ENCODE measurements around the gene RAD51B.

Gene RAD51B

DNA sequence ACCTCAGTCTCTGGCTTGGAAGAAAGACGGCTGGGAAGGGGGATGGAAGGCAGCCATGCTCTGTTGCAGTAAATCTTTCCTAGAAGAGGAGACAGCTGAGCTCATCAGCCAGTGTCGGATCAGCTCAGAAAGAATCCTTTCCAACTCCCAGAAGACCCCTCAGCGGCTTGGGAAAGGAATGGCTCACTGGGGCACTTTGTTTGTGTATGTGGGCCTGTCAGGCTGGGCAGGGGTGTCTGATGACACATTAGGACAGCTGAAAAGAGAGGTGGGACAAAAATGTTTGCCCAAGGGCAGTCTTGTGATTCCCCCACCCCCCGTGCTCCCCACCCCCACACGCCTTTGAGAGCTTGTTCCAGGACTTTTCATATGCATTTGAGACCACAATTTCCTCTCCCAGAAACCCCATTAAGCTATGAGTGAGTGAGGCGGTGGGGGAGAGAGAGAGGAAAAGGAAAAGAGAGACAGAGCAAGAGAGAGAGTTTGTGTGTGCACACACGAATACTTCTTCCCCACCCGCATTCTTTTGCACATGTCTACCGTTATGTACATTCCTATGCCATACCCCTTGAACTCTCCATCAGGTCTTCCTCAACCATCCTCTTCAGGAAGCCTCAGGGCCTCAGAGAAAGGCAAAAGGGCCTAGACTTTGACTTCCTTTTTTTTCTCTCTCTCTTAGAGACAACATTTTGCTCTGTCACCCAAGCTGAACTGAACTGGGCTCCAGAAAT, 774.4 kb downstream of the RAD51B start:
- DNase-seq (ENCODE audit: low read depth) = no peak
- H3K4me3 ChIP-seq (ENCODE audit: low read depth, low read length) = no peak overlapping the region
- TF ChIP-seq, protein P1, sequence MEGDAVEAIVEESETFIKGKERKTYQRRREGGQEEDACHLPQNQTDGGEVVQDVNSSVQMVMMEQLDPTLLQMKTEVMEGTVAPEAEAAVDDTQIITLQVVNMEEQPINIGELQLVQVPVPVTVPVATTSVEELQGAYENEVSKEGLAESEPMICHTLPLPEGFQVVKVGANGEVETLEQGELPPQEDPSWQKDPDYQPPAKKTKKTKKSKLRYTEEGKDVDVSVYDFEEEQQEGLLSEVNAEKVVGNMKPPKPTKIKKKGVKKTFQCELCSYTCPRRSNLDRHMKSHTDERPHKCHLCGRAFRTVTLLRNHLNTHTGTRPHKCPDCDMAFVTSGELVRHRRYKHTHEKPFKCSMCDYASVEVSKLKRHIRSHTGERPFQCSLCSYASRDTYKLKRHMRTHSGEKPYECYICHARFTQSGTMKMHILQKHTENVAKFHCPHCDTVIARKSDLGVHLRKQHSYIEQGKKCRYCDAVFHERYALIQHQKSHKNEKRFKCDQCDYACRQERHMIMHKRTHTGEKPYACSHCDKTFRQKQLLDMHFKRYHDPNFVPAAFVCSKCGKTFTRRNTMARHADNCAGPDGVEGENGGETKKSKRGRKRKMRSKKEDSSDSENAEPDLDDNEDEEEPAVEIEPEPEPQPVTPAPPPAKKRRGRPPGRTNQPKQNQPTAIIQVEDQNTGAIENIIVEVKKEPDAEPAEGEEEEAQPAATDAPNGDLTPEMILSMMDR (IDR thresholded peaks at IDR 0.05; ENCODE audit: low read depth, low read length, missing control alignments) = no peak

DNA sequence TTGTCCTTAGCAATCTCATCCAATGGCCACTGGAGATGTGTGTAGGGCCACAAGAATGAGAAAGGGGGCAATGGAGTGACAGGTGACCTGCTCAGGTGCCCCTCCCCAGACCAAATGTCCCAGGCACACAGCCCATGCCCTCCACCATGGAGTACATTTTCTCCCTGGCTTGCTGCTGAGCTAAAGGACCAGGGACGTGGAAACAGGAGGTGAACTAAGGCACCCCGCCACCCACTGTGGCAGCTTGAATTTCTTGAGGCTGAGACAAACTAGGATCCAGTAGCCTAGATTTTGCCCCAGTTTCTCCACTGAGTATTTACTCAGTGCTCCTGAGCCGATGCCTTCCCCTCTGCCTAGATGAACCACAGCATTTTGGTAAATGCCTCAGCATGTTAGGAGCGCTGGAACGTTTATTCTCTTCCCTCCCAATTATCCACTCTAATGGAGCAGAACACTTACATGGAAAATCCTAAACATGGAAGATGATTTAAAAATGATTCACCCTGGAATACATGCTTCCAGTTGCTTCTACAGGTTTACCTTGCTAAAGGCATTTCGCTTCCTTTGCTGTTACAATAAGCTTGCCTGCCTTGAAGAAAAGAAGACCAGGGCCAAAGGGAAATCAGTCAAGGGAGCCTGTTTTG, 775.3 kb downstream of the RAD51B start:
- TF ChIP-seq, protein P1 (IDR thresholded peaks at IDR 0.05; ENCODE audit: low read depth, low read length, missing control alignments) = no peak
- no peak overlapping the region for H3K4me3 ChIP-seq (ENCODE audit: low read depth, low read length)
- DNase-seq (ENCODE audit: low read depth) = no peak

GRCh38 chr14:68596211-68596610, 776.6 kb downstream of the RAD51B start:
- H3K4me3 ChIP-seq (ENCODE audit: low read depth, low read length) = no peak overlapping the region
- no peak for DNase-seq (ENCODE audit: low read depth)
- TF ChIP-seq, protein P1 (IDR thresholded peaks at IDR 0.05; ENCODE audit: low read depth, low read length, missing control alignments) = no peak

DNA sequence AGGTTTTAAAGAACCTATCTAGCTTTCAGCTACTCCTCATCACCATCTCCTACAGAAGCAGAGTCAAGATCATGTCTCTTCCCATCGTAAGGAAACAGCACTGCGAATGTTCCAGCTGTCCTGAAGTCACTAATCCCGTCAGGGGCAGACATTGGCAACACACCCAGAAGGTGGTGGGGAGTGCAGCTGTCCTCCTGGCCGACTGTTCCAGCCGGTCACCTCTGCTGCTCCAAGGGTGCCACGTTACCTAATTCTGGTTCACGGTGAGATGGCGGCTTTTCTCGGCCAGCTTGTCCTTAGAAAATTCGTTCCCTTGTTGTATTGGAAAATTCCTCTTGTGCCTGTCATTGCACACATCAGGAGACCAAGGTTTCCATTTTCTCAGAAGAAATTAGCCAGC, 777.1 kb downstream of the RAD51B start:
- DNase-seq (ENCODE audit: low read depth) = no peak
- TF ChIP-seq, protein P1 (IDR thresholded peaks at IDR 0.05; ENCODE audit: low read depth, low read length, missing control alignments) = no peak
- H3K4me3 ChIP-seq (ENCODE audit: low read depth, low read length) = no peak overlapping the region

- no peak for DNase-seq (ENCODE audit: low read depth)
- TF ChIP-seq, protein P1 (IDR thresholded peaks at IDR 0.05; ENCODE audit: low read depth, low read length, missing control alignments) = no peak
Measured at GRCh38 chr14:68598089-68598488, 778.5 kb downstream of the RAD51B start.

GRCh38 chr14:68598621-68599447, 779.3 kb downstream of the RAD51B start:
- TF ChIP-seq, protein P1 (IDR thresholded peaks at IDR 0.05; ENCODE audit: low read depth, low read length, missing control alignments) = no peak
- DNase-seq (ENCODE audit: low read depth) = no peak
- no peak overlapping the region for H3K4me3 ChIP-seq (ENCODE audit: low read depth, low read length)

More at GRCh38 chr14:68598089-68598488, 778.5 kb downstream of the RAD51B start:
- H3K4me3 ChIP-seq (ENCODE audit: low read depth, low read length) = no peak overlapping the region
